ENCODE measurements around the gene KIF5B.
"Not testable (repeated sequence)": the region's sequence is repeated elsewhere in the genome, so short reads cannot be mapped to it uniquely, and the experiment has no call there.

KIF5B gene

GRCh38 chr10:32002531-32002930 lies 53.7 kb downstream of the KIF5B start:
- Histone ChIP-seq H3K36me3 (replicated peaks) (peaks cover 3% of the 10 kb centered on the region), H3K4me3 (ENCODE audit: low read depth, low read length) (no peak overlapping the region), H3K27ac (no peak overlapping the region), H3K27me3 (replicated peaks) (no peaks in the 10 kb centered on the region)
- TF ChIP-seq CTCF (IDR thresholded peaks at IDR 0.05; ENCODE audit: low read depth, low read length, missing control alignments): no peak
- DNase-seq: no peak
- in situ Hi-C loops (cut with HindIII; ENCODE audit: low pct_ligation_motif_present, low sequenced_read_pairs): no loop called here

GRCh38 chr10:32000937-32001336 lies 55.3 kb downstream of the KIF5B start:
- TF ChIP-seq CTCF (IDR thresholded peaks at IDR 0.05; ENCODE audit: low read depth, low read length, missing control alignments): no peak
- Histone ChIP-seq H3K27me3 (replicated peaks) (no peaks in the 10 kb centered on the region), H3K4me3 (ENCODE audit: low read depth, low read length) (no peak overlapping the region), H3K36me3 (replicated peaks) (peaks cover 3% of the 10 kb centered on the region), H3K27ac (no peak overlapping the region)
- in situ Hi-C loops (cut with HindIII; ENCODE audit: low pct_ligation_motif_present, low sequenced_read_pairs): no loop called here
- peak; percentile 25 for DNase-seq

GRCh38 chr10:31999836-32000235 lies 56.4 kb downstream of the KIF5B start:
- TF ChIP-seq CTCF (IDR thresholded peaks at IDR 0.05; ENCODE audit: low read depth, low read length, missing control alignments): no peak
- DNase-seq: no peak
- H3K4me3 ChIP-seq (ENCODE audit: low read depth, low read length): no peak overlapping the region
- H3K27me3 ChIP-seq (replicated peaks): no peaks in the 10 kb centered on the region
- no peak overlapping the region for H3K27ac ChIP-seq
- H3K36me3 ChIP-seq (replicated peaks): no peaks in the 10 kb centered on the region
- in situ Hi-C loops (cut with HindIII; ENCODE audit: low pct_ligation_motif_present, low sequenced_read_pairs): no loop called here

GRCh38 chr10:31999070-31999660 lies 57.1 kb downstream of the KIF5B start:
- Histone ChIP-seq H3K4me3 (ENCODE audit: low read depth, low read length) (no peak overlapping the region), H3K27ac (no peak overlapping the region), H3K36me3 (replicated peaks) (no peaks in the 10 kb centered on the region), H3K27me3 (replicated peaks) (no peaks in the 10 kb centered on the region)
- in situ Hi-C loops (cut with HindIII; ENCODE audit: low pct_ligation_motif_present, low sequenced_read_pairs): no loop called here
- no peak for DNase-seq
- TF ChIP-seq CTCF (IDR thresholded peaks at IDR 0.05; ENCODE audit: low read depth, low read length, missing control alignments): no peak

- Histone ChIP-seq H3K36me3 (replicated peaks) (no peaks in the 10 kb centered on the region), H3K4me3 (ENCODE audit: low read depth, low read length) (no peak overlapping the region), H3K27ac (no peak overlapping the region), H3K27me3 (replicated peaks) (no peaks in the 10 kb centered on the region)
- in situ Hi-C loops (cut with HindIII; ENCODE audit: low pct_ligation_motif_present, low sequenced_read_pairs): no loop called here
- no peak for TF ChIP-seq CTCF (IDR thresholded peaks at IDR 0.05; ENCODE audit: low read depth, low read length, missing control alignments)
- DNase-seq: no peak
Observed at GRCh38 chr10:31994926-31995325, 61.3 kb downstream of the KIF5B start.

- DNase-seq: no peak
- Histone ChIP-seq H3K27ac (no peak overlapping the region), H3K36me3 (replicated peaks) (no peaks in the 10 kb centered on the region), H3K4me3 (ENCODE audit: low read depth, low read length) (no peak overlapping the region), H3K27me3 (replicated peaks) (no peaks in the 10 kb centered on the region)
- no peak for TF ChIP-seq CTCF (IDR thresholded peaks at IDR 0.05; ENCODE audit: low read depth, low read length, missing control alignments)
- in situ Hi-C loops (cut with HindIII; ENCODE audit: low pct_ligation_motif_present, low sequenced_read_pairs): no loop called here
Observed at GRCh38 chr10:31990937-31991336, 65.3 kb downstream of the KIF5B start.

- DNase-seq; H3K27me3 ChIP-seq (replicated peaks); H3K27ac ChIP-seq; H3K4me3 ChIP-seq (ENCODE audit: low read depth, low read length); H3K36me3 ChIP-seq (replicated peaks); in situ Hi-C loops (cut with HindIII; ENCODE audit: low pct_ligation_motif_present, low sequenced_read_pairs): not testable (repeated sequence)
Observed at GRCh38 chr10:31987786-31988185, 68.4 kb downstream of the KIF5B start.

Measured in brain microvascular endothelial cell (primary cell).